ENCODE results near the gene MYO5B. TPM values are rescaled to one million over a fixed set of nuclear protein-coding genes. Genes with fewer than 3 reads are reported as not detected.

Gene MYO5B
- total RNA-seq, 4 donors from 2014 or later, result 1.9 to 18.3 (median 4.4) TPM

GRCh38 chr18:49999128-49999527 is 195.8 kb downstream of the MYO5B start:
- Histone ChIP-seq H3K4me3 (no peak overlapping the region), H3K4me1 (no peaks in the 10 kb centered on the region), H3K36me3 (no peaks in the 10 kb centered on the region), H3K27me3 (peaks cover 8% of the 10 kb centered on the region), H3K27ac (no peak overlapping the region), H3K9me3 (no peaks in the 10 kb centered on the region)
- 56 to 81% methylated on average over 3 to 6 of the region's 6 CpGs for WGBS, 2 donors (ENCODE audit: low coverage in 1 of 2)
- ATAC-seq, result no peak
- TF ChIP-seq EP300 (IDR thresholded peaks at IDR 0.05) (no peak), POLR2AphosphoS5 (IDR thresholded peaks at IDR 0.05) (no peak), CTCF (IDR thresholded peaks at IDR 0.05) (no peak), POLR2A (IDR thresholded peaks at IDR 0.05) (no peak)

- 70 to 77% methylated on average over 5 to 6 of the region's 6 CpGs for WGBS, 2 donors (ENCODE audit: low coverage in 1 of 2)
- ATAC-seq, result no peak
- TF ChIP-seq EP300 (IDR thresholded peaks at IDR 0.05) (no peak), POLR2AphosphoS5 (IDR thresholded peaks at IDR 0.05) (no peak), CTCF (IDR thresholded peaks at IDR 0.05) (no peak), POLR2A (IDR thresholded peaks at IDR 0.05) (no peak)
- Histone ChIP-seq H3K36me3 (no peaks in the 10 kb centered on the region), H3K4me3 (no peak overlapping the region), H3K9me3 (no peaks in the 10 kb centered on the region), H3K27ac (no peak overlapping the region), H3K4me1 (no peaks in the 10 kb centered on the region), H3K27me3 (peaks cover 8% of the 10 kb centered on the region)
Measured at GRCh38 chr18:49997558-49997957, 197.4 kb downstream of the MYO5B start.

GRCh38 chr18:49994410-49994809 is 200.5 kb downstream of the MYO5B start:
- no peak for ATAC-seq
- H3K36me3 ChIP-seq, result no peaks in the 10 kb centered on the region
- H3K9me3 ChIP-seq, result no peaks in the 10 kb centered on the region
- H3K27ac ChIP-seq, result no peak overlapping the region
- TF ChIP-seq EP300 (IDR thresholded peaks at IDR 0.05), result no peak
- no peak for TF ChIP-seq CTCF (IDR thresholded peaks at IDR 0.05)
- no peak for TF ChIP-seq POLR2AphosphoS5 (IDR thresholded peaks at IDR 0.05)
- no peak for TF ChIP-seq POLR2A (IDR thresholded peaks at IDR 0.05)
- WGBS, 2 donors (ENCODE audit: low coverage in 1 of 2), result 68 to 87% methylated on average over 2 to 3 of the region's 4 CpGs
- no peaks in the 10 kb centered on the region for H3K4me1 ChIP-seq
- no peaks in the 10 kb centered on the region for H3K27me3 ChIP-seq
- H3K4me3 ChIP-seq, result no peak overlapping the region

DNA sequence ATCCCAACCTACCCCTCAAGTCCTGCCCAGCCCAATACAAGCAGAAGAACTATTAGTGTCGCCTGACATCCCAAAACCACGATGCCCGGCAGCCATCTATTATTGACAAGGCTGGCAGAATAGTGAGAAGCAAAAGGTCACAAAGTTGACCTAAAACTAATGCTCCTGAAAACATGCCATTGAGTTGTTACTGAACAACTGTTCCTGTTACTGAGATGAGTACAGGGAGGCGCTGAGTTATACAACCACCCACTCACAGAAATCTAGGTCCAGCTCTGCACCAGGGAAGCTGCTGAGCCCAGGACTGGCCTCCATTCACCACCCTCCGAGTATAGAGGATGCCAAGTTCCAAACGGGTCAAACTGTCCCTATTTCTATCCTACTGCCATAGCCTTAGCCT is 201.6 kb downstream of the MYO5B start:
- H3K27me3 ChIP-seq, result no peaks in the 10 kb centered on the region
- no peaks in the 10 kb centered on the region for H3K9me3 ChIP-seq
- TF ChIP-seq POLR2A (IDR thresholded peaks at IDR 0.05), result no peak
- TF ChIP-seq EP300 (IDR thresholded peaks at IDR 0.05), result no peak
- TF ChIP-seq CTCF (IDR thresholded peaks at IDR 0.05), result no peak
- TF ChIP-seq POLR2AphosphoS5 (IDR thresholded peaks at IDR 0.05), result no peak
- H3K4me3 ChIP-seq, result no peak overlapping the region
- no peaks in the 10 kb centered on the region for H3K36me3 ChIP-seq
- ATAC-seq, result no peak
- no peak overlapping the region for H3K27ac ChIP-seq
- WGBS, 2 donors (ENCODE audit: low coverage in 1 of 2), result 72 to 74% methylated on average over 4 to 6 of the region's 6 CpGs
- no peaks in the 10 kb centered on the region for H3K4me1 ChIP-seq

DNA sequence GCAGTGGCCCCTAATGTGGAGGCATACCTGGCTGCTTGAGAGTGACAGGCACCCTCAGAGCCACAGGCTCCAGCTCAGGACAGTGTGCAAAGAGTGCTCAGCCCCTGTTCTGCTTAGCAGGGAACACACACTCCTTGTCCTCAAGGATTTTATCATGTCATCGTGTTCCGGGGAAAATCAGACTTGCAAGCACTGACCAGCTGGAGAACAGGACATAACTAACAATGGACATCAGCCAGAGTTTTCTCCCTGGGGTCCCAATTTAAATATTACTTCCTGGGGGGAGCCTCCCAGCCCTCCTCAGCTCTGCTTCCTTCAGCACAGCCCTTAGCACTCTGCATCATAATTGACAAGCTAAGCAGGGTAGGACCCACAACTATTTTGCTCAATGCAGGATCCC is 206.2 kb downstream of the MYO5B start:
- no peak for ATAC-seq
- no CpG with 5 or more reads among the region's 2 CpGs for WGBS, 2 donors (ENCODE audit: low coverage in 1 of 2)

More for the DNA sequence above, 206.2 kb downstream of the MYO5B start:
- Histone ChIP-seq H3K36me3 (no peaks in the 10 kb centered on the region), H3K27me3 (no peaks in the 10 kb centered on the region), H3K4me3 (no peak overlapping the region), H3K4me1 (no peaks in the 10 kb centered on the region), H3K9me3 (no peaks in the 10 kb centered on the region), H3K27ac (no peak overlapping the region)
- TF ChIP-seq EP300 (IDR thresholded peaks at IDR 0.05) (no peak), POLR2AphosphoS5 (IDR thresholded peaks at IDR 0.05) (no peak), POLR2A (IDR thresholded peaks at IDR 0.05) (no peak), CTCF (IDR thresholded peaks at IDR 0.05) (no peak)
